K562 (cell line): Measurements from ENCODE around the gene KCNK4. TPM values are rescaled to one million over a fixed set of nuclear protein-coding genes. Genes with fewer than 3 reads are reported as not detected.

Experiments
- ARID3B ChIP-seq: fragments of 250-450 bp; sonication (Bioruptor Pico); IDR thresholded peaks from 2 replicates; pipeline ENCODE4 v1.4.0; 2020; ENCODE audit warnings: borderline replicate concordance
- BHLHE40 ChIP-seq: IDR thresholded peaks from 2 replicates; pipeline ENCODE4 v1.6.1; 2011; ENCODE audit warnings: low read length, improper control_type of control experiment
- BMI1 ChIP-seq: fragments of 150-350 bp; IDR thresholded peaks from 2 replicates; pipeline ENCODE4 v1.6.1; 2014; ENCODE audit warnings: low read length
- FOXJ3 ChIP-seq: sonication (generic); formaldehyde crosslinking; IDR thresholded peaks from 2 replicates; pipeline ENCODE4 v1.4.0; 2020; ENCODE audit warnings: mild to moderate bottlenecking, missing genetic modification reagents
- JUND ChIP-seq, 2 experiments: IDR thresholded peaks; 2 replicates in 1 of 2; 3 replicates in 1 of 2; pipeline ENCODE4 v1.6.1; 2011; ENCODE audit warnings: borderline replicate concordance in 2 of 2, low read depth in 2 of 2, low read length in 2 of 2, improper control_type of control experiment in 1 of 2, missing biosample characterization in 1 of 2, missing genetic modification characterization in 1 of 2, missing genetic modification reagents in 1 of 2
- MCM5 ChIP-seq: fragments of 450-650 bp; IDR thresholded peaks from 2 replicates; pipeline ENCODE4 v1.6.1; 2016; ENCODE audit warnings: low read depth
- MTA3 ChIP-seq: fragments of 450-650 bp; formaldehyde crosslinking; IDR thresholded peaks from 2 replicates; pipeline ENCODE4 v1.6.1; 2017; ENCODE audit warnings: mild to moderate bottlenecking, borderline replicate concordance
- NCOA1 ChIP-seq: fragments of 450-650 bp; IDR thresholded peaks from 2 replicates; pipeline ENCODE4 v1.6.1; 2016; ENCODE audit warnings: low read depth
- PML ChIP-seq: IDR thresholded peaks from 2 replicates; pipeline ENCODE4 v1.6.1; 2012; ENCODE audit warnings: low read length, inconsistent platforms
- SRSF3 ChIP-seq: fragments of 200-400 bp; formaldehyde crosslinking; IDR thresholded peaks from 2 replicates; pipeline ENCODE4 v1.6.1; 2016; ENCODE audit warnings: mild to moderate bottlenecking, low read length, moderate library complexity; ENCODE audit not compliant: insufficient read depth
- VEZF1 ChIP-seq: fragments of 200-800 bp; sonication (Bioruptor generic); IDR thresholded peaks from 2 replicates; pipeline ENCODE4 v1.6.1; 2017; ENCODE audit warnings: missing genetic modification characterization, missing compliant biosample characterization
- ZNF584 ChIP-seq: fragments of 200-800 bp; sonication (Bioruptor generic); IDR thresholded peaks from 2 replicates; pipeline ENCODE4 v1.6.1; 2016; ENCODE audit warnings: low read depth, mild to moderate bottlenecking, missing genetic modification characterization, missing compliant biosample characterization
- polyA plus RNA-seq, 8 experiments: library from polyadenylated mRNA; depleted of rRNA in 4 of 8; stranded (reverse) in 5 of 8; unstranded in 3 of 8; fragments of >200 nt; fragmentation: Nextera tagmentation in 2 of 8; fragmentation: Illumina TruSeq in 1 of 8; extraction: Ambion mirVana in 2 of 8; extraction: Trizol in 1 of 8; gene quantifications; 2 replicates each; pipeline versions ENCODE4 v1.2.1 to v1.2.3, GENCODE V29; 2011 to 2014; ENCODE audit warnings: inconsistent platforms in 1 of 8, missing spikeins in 1 of 8
- total RNA-seq, 7 experiments: library from RNA; depleted of rRNA in 6 of 7; stranded (reverse); fragments of >200 nt in 6 of 7; fragmentation: Illumina TruSeq in 2 of 7; extraction: Trizol in 2 of 7; gene quantifications; 2 replicates each; pipeline versions ENCODE4 v1.2.1 to v1.2.3, GENCODE V29; 2011 to 2021; ENCODE audit warnings: low replicate concordance in 1 of 7
- TF ChIP-seq, protein P1 (sequence below): fragments of 450-650 bp; IDR thresholded peaks from 2 replicates; pipeline ENCODE4 v1.7.0; 2016; ENCODE audit warnings: borderline replicate concordance
- TF ChIP-seq, protein P2 (sequence below): fragments of 450-650 bp; IDR thresholded peaks from 2 replicates; pipeline ENCODE4 v1.6.1; 2014; ENCODE audit warnings: low read depth, mild to moderate bottlenecking, moderate library complexity, borderline replicate concordance
- TF ChIP-seq, protein P3 (sequence below): fragments of 450-650 bp; formaldehyde crosslinking; IDR thresholded peaks from 2 replicates; pipeline ENCODE4 v1.4.0; 2022; ENCODE audit warnings: mild to moderate bottlenecking, moderate library complexity
- TF ChIP-seq, protein P4 (sequence below): sonication (generic); formaldehyde crosslinking; IDR thresholded peaks from 2 replicates; pipeline ENCODE4 v1.8.0; 2022; ENCODE audit warnings: mild to moderate bottlenecking, missing genetic modification reagents, borderline replicate concordance

The KCNK4 gene
- total and polyA plus RNA-seq, 9 of the 15 experiments (the other 6 are each of a cell fraction or from before 2014, with no cell fraction given): not detected

DNA sequence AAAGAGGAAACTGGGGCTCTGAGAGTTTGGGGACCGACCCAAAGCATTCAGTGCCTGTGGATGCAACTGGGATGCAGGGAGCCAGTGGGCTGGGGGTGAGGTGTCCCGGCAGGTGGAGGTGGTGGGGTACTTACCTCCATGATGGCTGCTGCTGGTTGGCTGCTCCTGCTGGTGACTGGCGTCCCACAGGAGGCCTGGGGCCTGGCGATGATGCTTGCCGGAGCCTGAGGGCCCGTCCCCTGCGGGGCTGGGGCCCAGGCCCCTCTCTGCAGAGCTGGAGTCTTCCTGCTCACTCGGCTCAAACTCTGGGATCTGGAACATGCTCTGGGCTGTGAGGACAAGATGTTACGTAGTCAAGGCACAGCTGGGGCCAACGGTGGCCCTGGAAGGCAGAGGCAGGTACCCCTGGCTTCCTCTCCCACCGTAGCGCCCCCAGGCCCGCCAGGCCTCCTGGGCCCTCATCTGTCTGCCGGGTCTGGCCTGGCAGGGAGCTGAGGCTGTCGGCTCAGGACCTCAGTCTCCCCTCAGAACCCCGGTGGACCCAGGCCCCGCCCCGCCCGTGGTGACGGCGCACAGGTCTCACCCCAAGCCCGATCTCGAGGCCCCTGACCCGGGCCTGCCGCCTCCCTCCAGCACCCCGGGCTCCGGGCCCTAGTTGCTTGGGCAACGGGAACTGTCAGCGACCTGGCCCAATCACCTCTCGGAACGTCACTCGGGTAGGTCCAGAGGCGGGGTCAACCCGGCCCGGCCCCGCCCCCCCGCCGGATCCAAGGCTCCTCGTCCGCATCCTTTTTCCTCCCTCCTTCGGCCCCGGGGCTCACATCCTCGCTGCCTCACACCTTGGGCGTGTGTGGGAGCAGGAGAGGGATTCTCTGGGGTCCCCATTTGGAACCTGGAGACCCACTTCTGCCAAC, 6.8 kb upstream of the KCNK4 start, which contains the start of gene BAD (continued):
- TF ChIP-seq ARID3B (CRISPR knock-in tag) (no peak), JUND (IDR thresholded peaks at IDR 0.05; ENCODE audit: borderline replicate concordance, low read depth, low read length) (peak; percentile 48), JUND (tag; IDR thresholded peaks at IDR 0.05; ENCODE audit: borderline replicate concordance, low read depth, low read length) (no peak), ZNF584 (CRISPR knock-in tag) (no peak), NCOA1 (no peak), VEZF1 (CRISPR knock-in tag) (no peak; the same call in none of the 2 replicates), BMI1 (peak; percentile 90), MTA3 (no peak; the same call in 1 of the 2 replicates), BHLHE40 (no peak), SRSF3 (no peak), FOXJ3 (CRISPR knock-in tag) (no peak), MCM5 (no peak), PML (peak; percentile 33; the same call in 1 of the 2 replicates)
- TF ChIP-seq, protein P1, sequence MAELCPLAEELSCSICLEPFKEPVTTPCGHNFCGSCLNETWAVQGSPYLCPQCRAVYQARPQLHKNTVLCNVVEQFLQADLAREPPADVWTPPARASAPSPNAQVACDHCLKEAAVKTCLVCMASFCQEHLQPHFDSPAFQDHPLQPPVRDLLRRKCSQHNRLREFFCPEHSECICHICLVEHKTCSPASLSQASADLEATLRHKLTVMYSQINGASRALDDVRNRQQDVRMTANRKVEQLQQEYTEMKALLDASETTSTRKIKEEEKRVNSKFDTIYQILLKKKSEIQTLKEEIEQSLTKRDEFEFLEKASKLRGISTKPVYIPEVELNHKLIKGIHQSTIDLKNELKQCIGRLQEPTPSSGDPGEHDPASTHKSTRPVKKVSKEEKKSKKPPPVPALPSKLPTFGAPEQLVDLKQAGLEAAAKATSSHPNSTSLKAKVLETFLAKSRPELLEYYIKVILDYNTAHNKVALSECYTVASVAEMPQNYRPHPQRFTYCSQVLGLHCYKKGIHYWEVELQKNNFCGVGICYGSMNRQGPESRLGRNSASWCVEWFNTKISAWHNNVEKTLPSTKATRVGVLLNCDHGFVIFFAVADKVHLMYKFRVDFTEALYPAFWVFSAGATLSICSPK: no peak
- TF ChIP-seq, protein P2, sequence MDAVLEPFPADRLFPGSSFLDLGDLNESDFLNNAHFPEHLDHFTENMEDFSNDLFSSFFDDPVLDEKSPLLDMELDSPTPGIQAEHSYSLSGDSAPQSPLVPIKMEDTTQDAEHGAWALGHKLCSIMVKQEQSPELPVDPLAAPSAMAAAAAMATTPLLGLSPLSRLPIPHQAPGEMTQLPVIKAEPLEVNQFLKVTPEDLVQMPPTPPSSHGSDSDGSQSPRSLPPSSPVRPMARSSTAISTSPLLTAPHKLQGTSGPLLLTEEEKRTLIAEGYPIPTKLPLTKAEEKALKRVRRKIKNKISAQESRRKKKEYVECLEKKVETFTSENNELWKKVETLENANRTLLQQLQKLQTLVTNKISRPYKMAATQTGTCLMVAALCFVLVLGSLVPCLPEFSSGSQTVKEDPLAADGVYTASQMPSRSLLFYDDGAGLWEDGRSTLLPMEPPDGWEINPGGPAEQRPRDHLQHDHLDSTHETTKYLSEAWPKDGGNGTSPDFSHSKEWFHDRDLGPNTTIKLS: no peak
- TF ChIP-seq, protein P3, sequence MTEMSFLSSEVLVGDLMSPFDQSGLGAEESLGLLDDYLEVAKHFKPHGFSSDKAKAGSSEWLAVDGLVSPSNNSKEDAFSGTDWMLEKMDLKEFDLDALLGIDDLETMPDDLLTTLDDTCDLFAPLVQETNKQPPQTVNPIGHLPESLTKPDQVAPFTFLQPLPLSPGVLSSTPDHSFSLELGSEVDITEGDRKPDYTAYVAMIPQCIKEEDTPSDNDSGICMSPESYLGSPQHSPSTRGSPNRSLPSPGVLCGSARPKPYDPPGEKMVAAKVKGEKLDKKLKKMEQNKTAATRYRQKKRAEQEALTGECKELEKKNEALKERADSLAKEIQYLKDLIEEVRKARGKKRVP: no peak
- TF ChIP-seq, protein P4, sequence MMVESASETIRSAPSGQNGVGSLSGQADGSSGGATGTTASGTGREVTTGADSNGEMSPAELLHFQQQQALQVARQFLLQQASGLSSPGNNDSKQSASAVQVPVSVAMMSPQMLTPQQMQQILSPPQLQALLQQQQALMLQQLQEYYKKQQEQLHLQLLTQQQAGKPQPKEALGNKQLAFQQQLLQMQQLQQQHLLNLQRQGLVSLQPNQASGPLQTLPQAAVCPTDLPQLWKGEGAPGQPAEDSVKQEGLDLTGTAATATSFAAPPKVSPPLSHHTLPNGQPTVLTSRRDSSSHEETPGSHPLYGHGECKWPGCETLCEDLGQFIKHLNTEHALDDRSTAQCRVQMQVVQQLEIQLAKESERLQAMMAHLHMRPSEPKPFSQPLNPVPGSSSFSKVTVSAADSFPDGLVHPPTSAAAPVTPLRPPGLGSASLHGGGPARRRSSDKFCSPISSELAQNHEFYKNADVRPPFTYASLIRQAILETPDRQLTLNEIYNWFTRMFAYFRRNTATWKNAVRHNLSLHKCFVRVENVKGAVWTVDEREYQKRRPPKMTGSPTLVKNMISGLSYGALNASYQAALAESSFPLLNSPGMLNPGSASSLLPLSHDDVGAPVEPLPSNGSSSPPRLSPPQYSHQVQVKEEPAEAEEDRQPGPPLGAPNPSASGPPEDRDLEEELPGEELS (CRISPR knock-in tag): no peak; the same call in 1 of the 2 replicates
